Measurements from ENCODE around the gene TTC21A. TPM values are rescaled to one million over a fixed set of nuclear protein-coding genes. Genes with fewer than 3 reads are reported as not detected.

Gene TTC21A
- total and polyA plus RNA-seq, 4 experiments from 2014 or later = 1.1 to 3.9 (median 3.0) TPM; not detected in 1

- intact Hi-C loops (cut with micrococcal nuclease) = no loop called here
- POLR2A ChIA-PET (ENCODE audit: partially characterized antibody) = interaction anchor here (0.6 to 1.0 kb wide), 2 partner anchors 54 to 257 kb away, joined by 3 read pairs; no protein-coding TSS in a partner anchor
These were observed 42.1 kb downstream of the TTC21A start for GRCh38 chr3:39149498-39150147.

GRCh38 chr3:39150148-39150802 lies 42.8 kb downstream of the TTC21A start:
- Mint-ChIP-seq H3K36me3 (peaks cover 18 to 62% of the 10 kb centered on the region in 2 donors), H3K27me3 (no peaks in the 10 kb centered on the region), H3K4me3 (peak overlapping the region; percentile 83 to 99 (median 96)), H3K27ac (peak overlapping the region; percentile 97 to 100 (median 99)), H3K4me1 (peaks cover 59 to 80% (median 70%) of the 10 kb centered on the region in 4 donors), H3K9me3 (peaks cover 0 to 2% (median 0%) of the 10 kb centered on the region in 8 donors)
- intact Hi-C loops (cut with micrococcal nuclease) = no loop called here
- Histone ChIP-seq H3K9me3 (ENCODE audit: control insufficient read depth in 1 of 2, low read length in 2 of 2) (no peaks in the 10 kb centered on the region), H3K36me3 (ENCODE audit: insufficient read depth, low read length) (peaks cover 12% of the 10 kb centered on the region), H3K27me3 (ENCODE audit: insufficient read depth, low read length) (no peaks in the 10 kb centered on the region), H3K4me3 (ENCODE audit: low read length in 2 of 2) (no peak overlapping the region), H3K27ac (ENCODE audit: low read depth, low read length) (peak overlapping the region; percentile 94), H3K4me1 (ENCODE audit: insufficient read depth, low read length) (peaks cover 76% of the 10 kb centered on the region)
- ChIA-PET POLR2A (ENCODE audit: partially characterized antibody) (interaction anchor here (1.0 kb wide), 1 partner anchor 55 kb away, joined by 3 read pairs; no protein-coding TSS in a partner anchor), CTCF (ENCODE audit: partially characterized antibody) (interaction anchor here (1.3 to 2.1 kb wide), 5 partner anchors 23 to 141 kb away, joined by 4 to 13 read pairs (median 5); no protein-coding TSS in a partner anchor)
- DNase-seq = no peak

More at GRCh38 chr3:39149498-39150147, 42.1 kb downstream of the TTC21A start:
- Histone ChIP-seq H3K27me3 (ENCODE audit: insufficient read depth, low read length) (no peaks in the 10 kb centered on the region), H3K36me3 (ENCODE audit: insufficient read depth, low read length) (peaks cover 18% of the 10 kb centered on the region), H3K9me3 (ENCODE audit: control insufficient read depth in 1 of 2, low read length in 2 of 2) (no peaks in the 10 kb centered on the region), H3K4me3 (ENCODE audit: low read length in 2 of 2) (no peak overlapping the region), H3K27ac (ENCODE audit: low read depth, low read length) (peak overlapping the region; percentile 69), H3K4me1 (ENCODE audit: insufficient read depth, low read length) (peaks cover 74% of the 10 kb centered on the region)
- H3K27me3 Mint-ChIP-seq = no peaks in the 10 kb centered on the region
- H3K9me3 Mint-ChIP-seq = peaks cover 0 to 3% (median 0%) of the 10 kb centered on the region in 8 donors
- H3K36me3 Mint-ChIP-seq = peaks cover 20 to 68% of the 10 kb centered on the region in 2 donors
- peak overlapping the region; percentile 70 to 99 (median 96) for H3K4me3 Mint-ChIP-seq
- peak overlapping the region; percentile 97 to 100 (median 99) for H3K27ac Mint-ChIP-seq
- DNase-seq = no peak
- H3K4me1 Mint-ChIP-seq = peaks cover 59 to 80% (median 71%) of the 10 kb centered on the region in 4 donors
- CTCF ChIA-PET (ENCODE audit: partially characterized antibody) = interaction anchor here (1.2 to 2.1 kb wide), 7 partner anchors 22 to 142 kb away, joined by 3 to 13 read pairs (median 5); no protein-coding TSS in a partner anchor

- peaks cover 0 to 2% (median 0%) of the 10 kb centered on the region in 8 donors for H3K9me3 Mint-ChIP-seq
- no peaks in the 10 kb centered on the region for H3K27me3 ChIP-seq (ENCODE audit: insufficient read depth, low read length)
- H3K27ac Mint-ChIP-seq = peak overlapping the region; percentile 97 to 100 (median 99)
- H3K4me3 Mint-ChIP-seq = peak overlapping the region; percentile 83 to 99 (median 96)
- H3K27ac ChIP-seq (ENCODE audit: low read depth, low read length) = peak overlapping the region; percentile 94
- peaks cover 74% of the 10 kb centered on the region for H3K4me1 ChIP-seq (ENCODE audit: insufficient read depth, low read length)
- H3K4me1 Mint-ChIP-seq = peaks cover 57 to 81% (median 71%) of the 10 kb centered on the region in 4 donors
- H3K36me3 ChIP-seq (ENCODE audit: insufficient read depth, low read length) = peaks cover 5% of the 10 kb centered on the region
- H3K27me3 Mint-ChIP-seq = no peaks in the 10 kb centered on the region
- H3K9me3 ChIP-seq (ENCODE audit: control insufficient read depth in 1 of 2, low read length in 2 of 2) = no peaks in the 10 kb centered on the region
- peak in 1 of 5 donors; percentile 78 for DNase-seq
- intact Hi-C loops (cut with micrococcal nuclease) = no loop called here
- ChIA-PET CTCF (ENCODE audit: partially characterized antibody) (interaction anchor here (0.8 to 2.0 kb wide), 3 partner anchors 24 to 39 kb away, joined by 3 to 7 read pairs (median 5); no protein-coding TSS in a partner anchor), POLR2A (ENCODE audit: partially characterized antibody) (interaction anchor here (1.0 kb wide), 2 partner anchors 15 to 55 kb away, joined by 3 read pairs; no protein-coding TSS in a partner anchor)
- H3K4me3 ChIP-seq (ENCODE audit: low read length in 2 of 2) = peak overlapping the region; percentile 82
- H3K36me3 Mint-ChIP-seq = peaks cover 13 to 54% of the 10 kb centered on the region in 2 donors
These were observed 43.5 kb downstream of the TTC21A start for GRCh38 chr3:39150803-39151631.

- Histone ChIP-seq H3K36me3 (ENCODE audit: insufficient read depth, low read length) (no peaks in the 10 kb centered on the region), H3K27ac (ENCODE audit: low read depth, low read length) (peak overlapping the region; percentile 94), H3K27me3 (ENCODE audit: insufficient read depth, low read length) (no peaks in the 10 kb centered on the region), H3K4me1 (ENCODE audit: insufficient read depth, low read length) (peaks cover 45% of the 10 kb centered on the region), H3K4me3 (ENCODE audit: low read length in 2 of 2) (peak overlapping the region in 1 of 2 donors; percentile 82), H3K9me3 (ENCODE audit: control insufficient read depth in 1 of 2, low read length in 2 of 2) (no peaks in the 10 kb centered on the region)
- Mint-ChIP-seq H3K27me3 (no peaks in the 10 kb centered on the region), H3K36me3 (peaks cover 0 to 25% of the 10 kb centered on the region in 2 donors), H3K9me3 (peaks cover 0 to 2% (median 0%) of the 10 kb centered on the region in 8 donors), H3K4me1 (peaks cover 35 to 52% (median 44%) of the 10 kb centered on the region in 4 donors), H3K4me3 (peak overlapping the region; percentile 73 to 81 (median 76)), H3K27ac (peak overlapping the region; percentile 79 to 97 (median 92))
- intact Hi-C loops (cut with micrococcal nuclease) = no loop called here
- ChIA-PET POLR2A (ENCODE audit: partially characterized antibody) (no interaction called here), CTCF (ENCODE audit: partially characterized antibody) (interaction anchor here (0.6 to 1.0 kb wide), 2 partner anchors 30 to 38 kb away, joined by 3 to 4 read pairs; no protein-coding TSS in a partner anchor)
- DNase-seq = no peak
These were observed 46.4 kb downstream of the TTC21A start for GRCh38 chr3:39153977-39154279.

GRCh38 chr3:39154280-39155021 lies 47.0 kb downstream of the TTC21A start:
- Histone ChIP-seq H3K36me3 (ENCODE audit: insufficient read depth, low read length) (no peaks in the 10 kb centered on the region), H3K4me1 (ENCODE audit: insufficient read depth, low read length) (peaks cover 40% of the 10 kb centered on the region), H3K4me3 (ENCODE audit: low read length in 2 of 2) (peak overlapping the region in 1 of 2 donors; percentile 82), H3K27ac (ENCODE audit: low read depth, low read length) (peak overlapping the region; percentile 94), H3K9me3 (ENCODE audit: control insufficient read depth in 1 of 2, low read length in 2 of 2) (no peaks in the 10 kb centered on the region), H3K27me3 (ENCODE audit: insufficient read depth, low read length) (no peaks in the 10 kb centered on the region)
- Mint-ChIP-seq H3K36me3 (peaks cover 0 to 23% of the 10 kb centered on the region in 2 donors), H3K9me3 (peaks cover 0 to 2% (median 0%) of the 10 kb centered on the region in 8 donors), H3K27me3 (no peaks in the 10 kb centered on the region), H3K4me3 (peak overlapping the region; percentile 73 to 81 (median 77)), H3K27ac (peak overlapping the region; percentile 91 to 97 (median 94)), H3K4me1 (peaks cover 30 to 47% (median 39%) of the 10 kb centered on the region in 4 donors)
- no peak for DNase-seq
- CTCF ChIA-PET (ENCODE audit: partially characterized antibody) = interaction anchor here (0.6 to 1.4 kb wide), 3 partner anchors 31 to 39 kb away, joined by 3 to 4 read pairs (median 3); no protein-coding TSS in a partner anchor
- intact Hi-C loops (cut with micrococcal nuclease) = no loop called here
- POLR2A ChIA-PET (ENCODE audit: partially characterized antibody) = no interaction called here

- CTCF ChIA-PET (ENCODE audit: partially characterized antibody) = interaction anchor here (0.6 to 2.5 kb wide), 3 partner anchors 10 to 483 kb away, joined by 3 to 7 read pairs (median 3); no protein-coding TSS in a partner anchor
- Histone ChIP-seq H3K36me3 (ENCODE audit: insufficient read depth, low read length) (no peaks in the 10 kb centered on the region), H3K4me3 (ENCODE audit: low read length in 2 of 2) (no peak overlapping the region), H3K27ac (ENCODE audit: low read depth, low read length) (no peak overlapping the region), H3K9me3 (ENCODE audit: control insufficient read depth in 1 of 2, low read length in 2 of 2) (no peaks in the 10 kb centered on the region), H3K4me1 (ENCODE audit: insufficient read depth, low read length) (peaks cover 20% of the 10 kb centered on the region), H3K27me3 (ENCODE audit: insufficient read depth, low read length) (no peaks in the 10 kb centered on the region)
- no peaks in the 10 kb centered on the region for H3K27me3 Mint-ChIP-seq
- peak overlapping the region in 5 of 7 donors; percentile 14 to 97 (median 50) for H3K27ac Mint-ChIP-seq
- no peaks in the 10 kb centered on the region for H3K9me3 Mint-ChIP-seq
- H3K36me3 Mint-ChIP-seq = peaks cover 0 to 10% of the 10 kb centered on the region in 2 donors
- no peak for DNase-seq
- H3K4me1 Mint-ChIP-seq = peaks cover 11 to 27% (median 19%) of the 10 kb centered on the region in 4 donors
- peak overlapping the region in 1 of 8 donors; percentile 52 for H3K4me3 Mint-ChIP-seq
- POLR2A ChIA-PET (ENCODE audit: partially characterized antibody) = no interaction called here
- intact Hi-C loops (cut with micrococcal nuclease) = no loop called here
These were observed 48.9 kb downstream of the TTC21A start for GRCh38 chr3:39156421-39156820.
